DND-41 (cell line): Measurements from ENCODE around the gene FOXL1.

Experiments used
- ATAC-seq: fragments of 200-7000 bp; cut with Tn5 transposase; 3 replicates; pipeline ENCODE4 v1.9.1; 2021; ENCODE audit warnings: low read depth; ENCODE audit not compliant: insufficient read depth
- DNase-seq: peaks from one replicate; pipeline ENCODE4 v3.0.0-alpha.2; 2020
- H2AFZ ChIP-seq: 2 replicates; pipeline ENCODE4 v1.6.0; 2012; ENCODE audit warnings: low read depth, low read length
- H3K27ac ChIP-seq: 2 replicates; pipeline ENCODE4 v1.5.1; 2012; ENCODE audit warnings: low read length, inconsistent platforms
- H3K27me3 ChIP-seq: fragments of 200-600 bp; sonication (generic); 2 replicates; pipeline ENCODE4 v1.6.0; 2012; ENCODE audit warnings: low read length, mild to moderate bottlenecking, inconsistent platforms; ENCODE audit not compliant: insufficient read depth, poor library complexity
- H3K36me3 ChIP-seq: 2 replicates; pipeline ENCODE4 v1.5.1; 2012; ENCODE audit warnings: low read length, inconsistent platforms; ENCODE audit not compliant: insufficient read depth
- H3K4me1 ChIP-seq: 2 replicates; pipeline ENCODE4 v1.5.1; 2012; ENCODE audit warnings: mild to moderate bottlenecking, low read length; ENCODE audit not compliant: insufficient read depth
- H3K4me2 ChIP-seq: 2 replicates; pipeline ENCODE4 v1.6.0; 2012; ENCODE audit warnings: mild to moderate bottlenecking, moderate library complexity, low read length, inconsistent platforms; ENCODE audit not compliant: insufficient read depth
- H3K4me3 ChIP-seq, 2 experiments: fragments of 200-600 bp in 1 of 2; shearing (Covaris generic) in 1 of 2; 2 replicates each; pipeline ENCODE4 v1.5.1; 2012 to 2016; ENCODE audit warnings: inconsistent platforms in 2 of 2, low read length in 2 of 2, mild to moderate bottlenecking in 2 of 2, low read depth in 1 of 2, moderate library complexity in 1 of 2
- H3K79me2 ChIP-seq: 2 replicates; pipeline ENCODE4 v1.6.0; 2012; ENCODE audit warnings: low read length, inconsistent platforms; ENCODE audit not compliant: insufficient read depth
- H3K9ac ChIP-seq: 2 replicates; pipeline ENCODE4 v1.6.0; 2012; ENCODE audit warnings: low read depth, mild to moderate bottlenecking, inconsistent platforms, low read length, moderate library complexity
- H3K9me3 ChIP-seq: 2 replicates; pipeline ENCODE4 v1.5.1; 2012; ENCODE audit warnings: low read length, moderate library complexity, mild to moderate bottlenecking, inconsistent platforms; ENCODE audit not compliant: insufficient read depth, severe bottlenecking
- H4K20me1 ChIP-seq: 2 replicates; pipeline ENCODE4 v1.6.0; 2012; ENCODE audit warnings: low read length; ENCODE audit not compliant: insufficient read depth
- EZH2 ChIP-seq: IDR thresholded peaks from 3 replicates; pipeline ENCODE4 v1.6.1; 2012; ENCODE audit warnings: borderline replicate concordance, low read depth, mild to moderate bottlenecking, moderate library complexity, low read length, inconsistent platforms; ENCODE audit not compliant: severe bottlenecking
- TF ChIP-seq, protein P1 (sequence below): IDR thresholded peaks from 2 replicates; pipeline ENCODE4 v1.5.1; 2012; ENCODE audit warnings: borderline replicate concordance, low read length, moderate library complexity, mild to moderate bottlenecking; ENCODE audit not compliant: poor library complexity, severe bottlenecking; ENCODE audit errors: extremely low read depth

FOXL1 gene

DNA sequence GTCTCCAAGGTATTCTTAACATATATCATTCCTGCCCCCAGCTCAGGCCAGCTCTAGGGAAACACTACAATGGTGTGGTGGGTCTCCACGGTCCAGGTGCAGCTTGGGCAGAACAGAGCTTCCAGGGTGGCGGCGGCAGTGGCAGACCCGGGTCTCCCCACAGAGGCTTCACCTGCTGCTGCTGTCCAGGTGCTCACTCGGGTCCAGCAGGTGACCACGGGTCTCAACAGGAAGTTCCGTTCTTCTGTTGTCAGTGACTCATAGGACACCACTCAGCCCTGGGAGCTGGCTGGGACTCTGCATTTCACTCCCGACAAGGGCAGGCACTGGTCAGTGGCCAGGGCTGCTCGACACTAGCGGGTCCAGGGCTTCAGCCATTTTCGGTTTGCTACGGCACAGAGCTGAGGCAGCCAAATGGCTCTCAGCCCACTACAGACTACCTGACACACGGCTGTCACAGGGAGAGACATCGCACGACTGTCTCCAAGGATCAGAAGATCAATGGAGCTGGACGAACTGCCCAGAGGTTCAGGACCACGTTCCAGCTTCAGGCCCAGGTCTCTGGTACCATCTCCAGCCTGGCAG is 40.1 kb upstream of the FOXL1 start:
- TF ChIP-seq, protein P1, sequence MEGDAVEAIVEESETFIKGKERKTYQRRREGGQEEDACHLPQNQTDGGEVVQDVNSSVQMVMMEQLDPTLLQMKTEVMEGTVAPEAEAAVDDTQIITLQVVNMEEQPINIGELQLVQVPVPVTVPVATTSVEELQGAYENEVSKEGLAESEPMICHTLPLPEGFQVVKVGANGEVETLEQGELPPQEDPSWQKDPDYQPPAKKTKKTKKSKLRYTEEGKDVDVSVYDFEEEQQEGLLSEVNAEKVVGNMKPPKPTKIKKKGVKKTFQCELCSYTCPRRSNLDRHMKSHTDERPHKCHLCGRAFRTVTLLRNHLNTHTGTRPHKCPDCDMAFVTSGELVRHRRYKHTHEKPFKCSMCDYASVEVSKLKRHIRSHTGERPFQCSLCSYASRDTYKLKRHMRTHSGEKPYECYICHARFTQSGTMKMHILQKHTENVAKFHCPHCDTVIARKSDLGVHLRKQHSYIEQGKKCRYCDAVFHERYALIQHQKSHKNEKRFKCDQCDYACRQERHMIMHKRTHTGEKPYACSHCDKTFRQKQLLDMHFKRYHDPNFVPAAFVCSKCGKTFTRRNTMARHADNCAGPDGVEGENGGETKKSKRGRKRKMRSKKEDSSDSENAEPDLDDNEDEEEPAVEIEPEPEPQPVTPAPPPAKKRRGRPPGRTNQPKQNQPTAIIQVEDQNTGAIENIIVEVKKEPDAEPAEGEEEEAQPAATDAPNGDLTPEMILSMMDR: no peak
- TF ChIP-seq EZH2: no peak

DNA sequence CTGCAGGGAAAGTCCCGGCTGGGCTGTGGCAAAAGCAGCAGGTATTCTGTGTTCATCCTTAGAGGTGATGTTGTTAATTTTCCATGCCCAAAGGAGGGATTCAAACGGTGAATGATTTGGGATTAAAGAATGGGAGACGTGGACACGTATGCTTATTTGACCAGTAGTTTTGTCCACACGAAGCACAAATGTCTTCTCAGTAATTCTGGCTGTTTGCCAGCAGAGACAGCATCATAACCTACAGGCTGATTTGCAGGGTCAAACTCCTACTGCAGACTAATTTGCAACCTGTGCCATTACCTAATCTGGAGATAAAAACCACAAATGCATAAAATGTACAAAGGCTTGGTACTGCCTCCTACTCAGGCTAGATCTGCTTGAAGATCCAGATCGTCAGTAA is 37.5 kb upstream of the FOXL1 start:
- no peaks in the 10 kb centered on the region for H3K79me2 ChIP-seq
- H3K36me3 ChIP-seq: peaks cover 58% of the 10 kb centered on the region
- H3K4me2 ChIP-seq: no peak overlapping the region
- H3K9ac ChIP-seq: no peak overlapping the region
- no peak overlapping the region for H3K4me3 ChIP-seq
- TF ChIP-seq EZH2: no peak
- TF ChIP-seq, protein P1: no peak
- DNase-seq: no peak
- no peaks in the 10 kb centered on the region for H3K4me1 ChIP-seq
- no peaks in the 10 kb centered on the region for H3K9me3 ChIP-seq
- no peak overlapping the region for H2AFZ ChIP-seq
- H3K27ac ChIP-seq: no peak overlapping the region
- H4K20me1 ChIP-seq: no peaks in the 10 kb centered on the region
- H3K27me3 ChIP-seq: no peaks in the 10 kb centered on the region
- ATAC-seq: no peak

More for the DNA sequence above, 40.1 kb upstream of the FOXL1 start:
- DNase-seq (no peak), ATAC-seq (no peak)
- Histone ChIP-seq H3K4me3 (no peak overlapping the region), H3K9me3 (no peaks in the 10 kb centered on the region), H3K27ac (no peak overlapping the region), H3K79me2 (no peaks in the 10 kb centered on the region), H3K4me2 (no peak overlapping the region), H3K9ac (no peak overlapping the region), H3K27me3 (no peaks in the 10 kb centered on the region), H3K36me3 (peaks cover 52% of the 10 kb centered on the region), H2AFZ (no peak overlapping the region), H3K4me1 (no peaks in the 10 kb centered on the region), H4K20me1 (no peaks in the 10 kb centered on the region)

DNA sequence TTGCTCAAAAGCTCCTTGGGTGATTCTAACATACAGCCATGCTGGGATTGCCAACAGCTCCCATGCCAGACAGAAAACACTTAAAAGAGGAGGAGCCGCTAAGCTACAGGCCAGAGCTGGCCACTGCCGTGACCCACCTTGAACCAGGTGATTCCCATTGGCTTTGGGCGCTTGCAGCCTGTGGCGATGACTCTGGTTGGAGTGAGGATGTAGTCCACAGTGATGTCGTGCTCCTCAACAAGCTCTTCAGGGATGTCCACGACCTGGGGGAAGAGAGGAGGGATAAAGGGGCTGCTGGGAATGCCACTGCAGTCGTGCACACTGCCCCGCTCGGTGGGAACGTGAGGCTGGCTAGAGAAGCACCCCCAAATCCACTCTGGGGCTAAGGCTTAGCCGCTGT is 36.8 kb upstream of the FOXL1 start:
- H3K36me3 ChIP-seq: peaks cover 59% of the 10 kb centered on the region
- no peaks in the 10 kb centered on the region for H3K9me3 ChIP-seq
- H3K4me1 ChIP-seq: no peaks in the 10 kb centered on the region
- ATAC-seq (no peak), DNase-seq (no peak)
- H3K27ac ChIP-seq: no peak overlapping the region
- H4K20me1 ChIP-seq: no peaks in the 10 kb centered on the region
- H3K79me2 ChIP-seq: no peaks in the 10 kb centered on the region
- H2AFZ ChIP-seq: no peak overlapping the region
- no peak overlapping the region for H3K4me2 ChIP-seq
- H3K27me3 ChIP-seq: no peaks in the 10 kb centered on the region
- H3K9ac ChIP-seq: no peak overlapping the region
- no peak for TF ChIP-seq EZH2
- TF ChIP-seq, protein P1: no peak
- H3K4me3 ChIP-seq: no peak overlapping the region
